Activated CD8-positive, alpha-beta memory T cell treated with anti-CD3 and anti-CD28 coated beads, Interleukin-2, amount 10 ng/mL, durations not matched to agents 7 days and 5 days (primary cell): ENCODE results near the gene PTAFR. TPM values are rescaled to one million over a fixed set of nuclear protein-coding genes. Genes with fewer than 3 reads are reported as not detected.

Experiments
- total RNA-seq, 2 experiments: library from RNA; stranded (reverse); gene quantifications; one replicate each; pipeline ENCODE4 v1.2.3, GENCODE V29; 2021

Gene PTAFR
- total RNA-seq, 2 experiments from 2014 or later = 0.20 to 0.30 TPM

Other genes with a start within 250 kb of the PTAFR start
- gene SMPDL3B, start 241.7 kb downstream of the PTAFR start, total RNA-seq = 1 to 10 TPM in 1 of 2 experiments, under 1 TPM in 1; 0.40 to 1.4 TPM
- 1 to 10 TPM; 5.2 to 6.6 TPM for gene XKR8, start 216.7 kb downstream of the PTAFR start, total RNA-seq
- gene EYA3, start 88.1 kb downstream of the PTAFR start, total RNA-seq = 10 to 100 TPM; 33.2 to 33.4 TPM
- 100 to 1,000 TPM; 103 to 114 TPM for gene DNAJC8, start 56.3 kb upstream of the PTAFR start, total RNA-seq
- gene ATP5IF1, start 59.4 kb upstream of the PTAFR start, total RNA-seq = 100 to 1,000 TPM; 175 to 182 TPM
- gene SESN2, start 82.8 kb upstream of the PTAFR start, total RNA-seq = 10 to 100 TPM; 14.2 to 21.5 TPM
- 10 to 100 TPM; 19.5 to 20.8 TPM for gene MED18, start 152.3 kb upstream of the PTAFR start, total RNA-seq
- gene PHACTR4, start 193.1 kb upstream of the PTAFR start, total RNA-seq = 10 to 100 TPM; 26.8 to 27.8 TPM